Keratinocyte (primary cell): ENCODE results near the gene COL3A1. TPM values are rescaled to one million over a fixed set of nuclear protein-coding genes. Genes with fewer than 3 reads are reported as not detected.

Experiments
- DNase-seq: peaks from one replicate; pipeline ENCODE4 v3.0.0-alpha.2; 2011; ENCODE audit warnings: low read depth, missing footprints, low spot score
- FAIRE-seq: peaks from 2 replicates; lab custom pipeline; 2011; peaks lifted over from hg19 to GRCh38; lab: Jason Lieb, UNC
- H2AFZ ChIP-seq: 2 replicates; pipeline ENCODE4 v1.6.0; 2012; ENCODE audit warnings: low read length, control low read depth, inconsistent platforms; ENCODE audit not compliant: control insufficient read depth
- H3K27ac ChIP-seq: 2 replicates; pipeline ENCODE4 v1.5.1; 2011; ENCODE audit warnings: low read length; ENCODE audit not compliant: control insufficient read depth, insufficient read depth
- H3K27me3 ChIP-seq: 3 replicates; pipeline ENCODE4 v1.6.0; 2011; ENCODE audit warnings: low read length; ENCODE audit not compliant: control insufficient read depth, insufficient read depth; ENCODE audit errors: extremely low read depth
- H3K36me3 ChIP-seq, 2 experiments: 2 replicates in 1 of 2; 3 replicates in 1 of 2; pipeline ENCODE4 v1.5.1; 2011; ENCODE audit warnings: low read length in 2 of 2, mild to moderate bottlenecking in 1 of 2; ENCODE audit not compliant: control insufficient read depth in 2 of 2, insufficient read depth in 2 of 2; ENCODE audit errors: extremely low read depth in 1 of 2
- H3K4me1 ChIP-seq: 3 replicates; pipeline ENCODE4 v1.5.1; 2011; ENCODE audit warnings: low read length; ENCODE audit not compliant: control insufficient read depth, insufficient read depth; ENCODE audit errors: extremely low read depth
- H3K4me2 ChIP-seq: 3 replicates; pipeline ENCODE4 v1.6.0; 2011; ENCODE audit warnings: low read depth, low read length; ENCODE audit not compliant: control insufficient read depth, insufficient read depth; ENCODE audit errors: extremely low read depth
- H3K4me3 ChIP-seq, 3 experiments: fragments of 200-600 bp in 1 of 3; sonication (generic) in 1 of 3; 2 replicates in 2 of 3; 3 replicates in 1 of 3; pipeline ENCODE4 v1.5.1; 2011 to 2016; ENCODE audit warnings: low read length in 3 of 3, mild to moderate bottlenecking in 3 of 3, control low read depth in 2 of 3, inconsistent platforms in 1 of 3, low read depth in 1 of 3, mixed read lengths in 1 of 3, mixed run types in 1 of 3, moderate library complexity in 1 of 3; ENCODE audit not compliant: control insufficient read depth in 2 of 3, insufficient read depth in 2 of 3; ENCODE audit errors: extremely low read depth in 1 of 3
- H3K79me2 ChIP-seq: 2 replicates; pipeline ENCODE4 v1.6.0; 2012; ENCODE audit warnings: low read length; ENCODE audit not compliant: control insufficient read depth, insufficient read depth
- H3K9ac ChIP-seq: 3 replicates; pipeline ENCODE4 v1.6.0; 2011; ENCODE audit warnings: low read length; ENCODE audit not compliant: control insufficient read depth, insufficient read depth; ENCODE audit errors: extremely low read depth
- H3K9me1 ChIP-seq: 3 replicates; pipeline ENCODE4 v1.6.0; 2011; ENCODE audit warnings: low read length; ENCODE audit not compliant: control insufficient read depth, insufficient read depth; ENCODE audit errors: extremely low read depth
- H3K9me3 ChIP-seq: 2 replicates; pipeline ENCODE4 v1.5.1; 2012; ENCODE audit warnings: low read depth, low read length; ENCODE audit not compliant: control insufficient read depth
- H4K20me1 ChIP-seq: 3 replicates; pipeline ENCODE4 v1.6.0; 2011; ENCODE audit warnings: low read length; ENCODE audit not compliant: control insufficient read depth, insufficient read depth; ENCODE audit errors: extremely low read depth
- CTCF ChIP-seq, 3 experiments: IDR thresholded peaks in 1 of 3; conservative IDR thresholded peaks in 1 of 3; optimal IDR thresholded peaks in 1 of 3; 2 replicates in 2 of 3; 3 replicates in 1 of 3; pipeline versions ENCODE3 to v1.5.1; 2011; ENCODE audit warnings: low read length in 3 of 3, mild to moderate bottlenecking in 3 of 3, moderate library complexity in 2 of 3, control low read depth in 1 of 3, inconsistent platforms in 1 of 3; ENCODE audit not compliant: insufficient read depth in 2 of 3; ENCODE audit errors: extremely low read depth in 1 of 3
- EZH2 ChIP-seq: IDR thresholded peaks from one replicate; pipeline ENCODE4 v1.6.1; 2012; ENCODE audit warnings: inconsistent platforms, mild to moderate bottlenecking, low read length, moderate library complexity
- dilution Hi-C: fragments of 300-500 bp; cut with MboI; formaldehyde crosslinking; loops from one replicate; pipeline ENCODE4 v1.7.0; 2020; ENCODE audit warnings: low sequenced_read_pairs; ENCODE audit not compliant: extremely low pct_ligation_motif_present
- polyA plus RNA-seq, 5 experiments: library from polyadenylated mRNA; depleted of rRNA in 3 of 5; stranded (reverse) in 3 of 5; stranded (forward) in 1 of 5; unstranded in 1 of 5; fragments of >200 nt; gene quantifications; 1 replicate in 1 of 5; 2 replicates in 3 of 5; 3 replicates in 1 of 5; pipeline versions ENCODE4 v1.2.1 to v1.2.3, GENCODE V29; 2011 to 2012; ENCODE audit warnings: missing spikeins in 2 of 5, low read depth in 1 of 5, low replicate concordance in 1 of 5

Gene COL3A1
- polyA plus RNA-seq, 1 donor (not counting 4 experiments of a cell fraction or from before 2014, with no cell fraction given), result 0.01 TPM

- Histone ChIP-seq H3K9ac (no peak overlapping the region), H3K9me1 (no peaks in the 10 kb centered on the region), H3K4me3 (no peak overlapping the region), H3K27ac (no peak overlapping the region), H3K36me3 (no peaks in the 10 kb centered on the region), H2AFZ (no peak overlapping the region), H3K27me3 (no peaks in the 10 kb centered on the region), H3K79me2 (no peaks in the 10 kb centered on the region), H3K9me3 (no peaks in the 10 kb centered on the region), H3K4me1 (no peaks in the 10 kb centered on the region), H4K20me1 (no peaks in the 10 kb centered on the region), H3K4me2 (no peak overlapping the region)
- TF ChIP-seq EZH2 (no peak), CTCF (optimal IDR thresholded peaks at IDR 0.05 in 1 of 3, IDR thresholded peaks at IDR 0.05 in 1 of 3, conservative IDR thresholded peaks at IDR 0.05 in 1 of 3; ENCODE audit: extremely low read depth in 1 of 3, insufficient read depth in 2 of 3, low read length in 3 of 3) (no peak)
- no peak for DNase-seq
- no peak for FAIRE-seq
- dilution Hi-C loops, result no loop called here
Observed at GRCh38 chr2:189008555-189009262, 34.5 kb downstream of the COL3A1 start.

GRCh38 chr2:189010536-189010935 lies 36.4 kb downstream of the COL3A1 start:
- Histone ChIP-seq H2AFZ (no peak overlapping the region), H4K20me1 (no peaks in the 10 kb centered on the region), H3K4me2 (no peak overlapping the region), H3K9me1 (no peaks in the 10 kb centered on the region), H3K79me2 (no peaks in the 10 kb centered on the region), H3K27ac (no peak overlapping the region), H3K27me3 (no peaks in the 10 kb centered on the region), H3K4me3 (no peak overlapping the region), H3K9me3 (no peaks in the 10 kb centered on the region), H3K36me3 (no peaks in the 10 kb centered on the region), H3K9ac (no peak overlapping the region), H3K4me1 (no peaks in the 10 kb centered on the region)
- FAIRE-seq (no peak), DNase-seq (no peak)
- dilution Hi-C loops, result no loop called here
- TF ChIP-seq CTCF (optimal IDR thresholded peaks at IDR 0.05 in 1 of 3, IDR thresholded peaks at IDR 0.05 in 1 of 3, conservative IDR thresholded peaks at IDR 0.05 in 1 of 3; ENCODE audit: extremely low read depth in 1 of 3, insufficient read depth in 2 of 3, low read length in 3 of 3), result no peak
- TF ChIP-seq EZH2, result no peak
